SW 1271 (cell line): ENCODE measurements around the gene HOXC9.

ENCODE experiments used
- DNase-seq, 2 experiments: peaks; one replicate each; lab custom pipeline; 2025; lab: John Stamatoyannopoulos, UW

Gene HOXC9

DNA sequence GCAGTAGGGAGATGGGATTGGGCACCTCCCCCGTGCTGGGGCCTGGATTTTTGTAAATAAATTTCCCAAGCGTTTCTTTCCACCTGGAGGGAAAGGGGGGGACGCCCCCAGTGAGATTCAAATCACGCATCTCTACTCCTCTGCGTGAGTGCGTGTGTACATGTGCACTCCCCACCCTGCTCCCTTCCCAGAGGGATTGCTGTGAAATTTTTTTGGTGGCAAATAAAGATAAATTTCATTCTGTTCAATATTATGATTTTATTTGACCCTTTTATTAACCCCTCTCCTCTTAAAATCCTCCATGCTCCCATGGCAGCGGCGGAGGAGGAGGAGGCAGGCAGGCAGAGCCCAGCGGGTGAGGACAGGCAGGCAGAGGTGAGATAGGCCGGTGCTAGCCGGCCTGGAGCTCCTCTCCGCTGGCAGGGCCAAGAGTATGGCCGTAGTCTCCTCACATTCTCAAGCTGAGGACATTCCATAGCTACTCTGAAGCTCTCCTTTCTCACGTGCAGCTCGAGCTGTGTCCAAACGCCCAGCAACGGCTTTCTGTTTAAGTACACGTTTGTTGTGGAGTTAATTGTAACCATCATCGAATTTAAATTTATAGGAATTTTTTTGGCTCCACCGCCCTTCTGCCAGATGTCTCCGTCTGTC lies 23.7 kb upstream of the HOXC9 start:
- DNase-seq: no peak

DNA sequence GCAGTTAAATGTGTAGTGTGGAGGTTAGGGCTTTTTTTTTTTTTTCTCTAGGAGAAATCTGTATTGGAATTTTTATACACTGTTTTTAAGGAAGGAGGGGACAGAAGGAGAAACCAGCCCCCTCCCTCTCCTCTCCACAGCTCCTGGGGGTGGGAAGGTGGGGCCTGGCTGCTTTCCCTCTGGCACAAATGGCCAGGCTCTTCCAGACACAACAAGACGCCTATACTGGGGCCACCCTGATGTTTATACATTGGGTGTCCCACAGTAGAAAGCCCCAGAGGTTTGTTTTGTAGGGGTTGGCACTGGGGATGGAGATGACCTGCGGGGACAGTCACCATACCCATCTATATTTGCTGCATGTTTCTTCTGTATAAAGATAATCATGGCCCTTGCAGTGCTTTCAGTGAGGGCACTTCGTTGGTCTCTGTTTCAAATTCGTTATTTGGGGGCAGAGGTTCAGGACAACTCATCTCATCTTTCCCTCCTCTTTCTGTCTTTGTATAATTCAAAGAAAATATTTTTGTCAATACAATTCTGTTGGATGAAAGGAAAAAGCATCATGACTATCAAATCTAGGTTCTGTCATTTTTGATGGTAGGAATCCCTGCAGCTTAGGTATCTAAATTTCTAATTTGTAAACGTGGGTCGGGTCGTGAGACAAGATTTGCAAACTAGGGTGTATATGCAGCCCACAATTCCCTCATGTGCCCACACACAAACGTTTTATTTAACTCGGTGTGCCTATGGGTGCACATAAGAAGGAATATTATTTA lies 23.0 kb upstream of the HOXC9 start:
- DNase-seq: no peak

DNA sequence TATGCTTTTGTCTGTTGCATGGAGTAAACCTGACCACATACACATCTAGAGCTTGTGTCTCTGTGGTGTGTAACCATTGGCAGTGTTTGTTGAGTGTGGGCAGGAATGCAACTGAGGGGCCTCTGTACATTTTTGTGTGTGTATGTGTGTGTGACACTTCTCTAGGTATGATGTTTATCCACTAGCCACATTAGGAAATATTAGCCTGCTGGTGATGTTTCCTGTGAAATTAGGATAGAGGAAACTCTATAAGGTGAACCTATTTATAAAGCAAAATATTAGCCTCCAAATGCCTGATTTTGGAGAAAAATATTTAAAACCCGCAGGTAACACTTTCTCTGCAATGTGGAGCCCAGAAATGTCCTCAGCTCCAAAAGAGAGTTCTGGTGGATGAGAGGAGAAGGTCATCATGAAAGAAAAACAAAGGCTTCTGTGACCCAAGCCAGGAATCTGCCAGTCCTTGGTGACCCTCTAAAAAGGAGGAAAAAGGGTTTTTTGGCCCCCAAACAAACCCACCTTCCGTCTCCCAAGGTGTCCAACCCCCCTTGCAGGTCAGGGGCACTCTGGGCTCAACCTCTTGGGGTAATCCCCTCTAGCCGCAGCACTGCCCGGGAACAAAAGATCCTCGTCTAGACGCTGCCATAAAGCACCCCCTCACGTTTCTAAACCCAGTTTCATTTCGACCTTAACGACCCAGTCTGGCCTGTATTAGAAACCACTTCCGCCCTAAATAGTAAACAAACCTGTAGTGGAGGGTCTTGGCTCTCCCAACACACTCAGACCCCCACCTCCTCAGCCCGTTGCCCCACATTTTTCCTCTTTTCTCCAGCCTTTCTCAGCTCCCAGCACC lies 22.1 kb upstream of the HOXC9 start:
- no peak for DNase-seq

- no peak for DNase-seq
These were observed 21.2 kb upstream of the HOXC9 start for GRCh38 chr12:53978477-53979356.

DNA sequence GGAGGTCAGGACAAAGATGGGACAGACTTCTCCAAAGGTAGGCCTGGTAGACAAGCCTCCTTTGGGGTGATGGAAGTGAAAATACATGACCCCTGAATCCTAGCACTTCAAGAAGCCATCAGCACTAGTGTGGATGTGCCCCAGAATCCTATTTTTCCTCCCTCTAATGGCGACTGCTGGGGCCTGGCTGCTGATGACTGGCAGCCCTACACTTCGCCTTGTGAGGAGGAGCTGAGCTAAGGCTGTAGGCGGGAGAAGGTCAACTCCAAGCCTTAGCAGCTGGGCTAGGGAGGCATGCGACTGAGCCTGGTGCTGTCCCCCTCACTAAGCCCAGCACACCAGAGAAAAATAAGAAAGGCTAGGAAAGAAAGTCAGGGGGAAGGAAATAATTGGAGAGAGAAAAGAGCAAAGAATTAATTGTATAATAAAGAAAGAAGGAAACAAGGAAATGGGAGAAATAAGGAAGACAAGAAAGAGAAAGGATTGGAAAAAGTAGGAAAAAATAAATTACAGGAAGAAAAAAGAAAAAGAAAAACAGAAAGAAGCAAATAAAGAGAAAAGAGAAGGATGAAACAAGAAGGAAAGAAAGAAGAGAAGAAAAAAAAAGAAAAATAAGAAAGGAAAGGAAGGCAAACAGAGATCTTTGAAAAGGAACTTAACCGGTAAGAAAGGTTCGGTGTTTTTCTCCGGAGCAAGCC lies 19.7 kb upstream of the HOXC9 start:
- DNase-seq: no peak

GRCh38 chr12:53980802-53981496 lies 19.0 kb upstream of the HOXC9 start:
- DNase-seq: no peak

- no peak for DNase-seq
These were observed 18.1 kb upstream of the HOXC9 start for GRCh38 chr12:53981634-53982565.

DNA sequence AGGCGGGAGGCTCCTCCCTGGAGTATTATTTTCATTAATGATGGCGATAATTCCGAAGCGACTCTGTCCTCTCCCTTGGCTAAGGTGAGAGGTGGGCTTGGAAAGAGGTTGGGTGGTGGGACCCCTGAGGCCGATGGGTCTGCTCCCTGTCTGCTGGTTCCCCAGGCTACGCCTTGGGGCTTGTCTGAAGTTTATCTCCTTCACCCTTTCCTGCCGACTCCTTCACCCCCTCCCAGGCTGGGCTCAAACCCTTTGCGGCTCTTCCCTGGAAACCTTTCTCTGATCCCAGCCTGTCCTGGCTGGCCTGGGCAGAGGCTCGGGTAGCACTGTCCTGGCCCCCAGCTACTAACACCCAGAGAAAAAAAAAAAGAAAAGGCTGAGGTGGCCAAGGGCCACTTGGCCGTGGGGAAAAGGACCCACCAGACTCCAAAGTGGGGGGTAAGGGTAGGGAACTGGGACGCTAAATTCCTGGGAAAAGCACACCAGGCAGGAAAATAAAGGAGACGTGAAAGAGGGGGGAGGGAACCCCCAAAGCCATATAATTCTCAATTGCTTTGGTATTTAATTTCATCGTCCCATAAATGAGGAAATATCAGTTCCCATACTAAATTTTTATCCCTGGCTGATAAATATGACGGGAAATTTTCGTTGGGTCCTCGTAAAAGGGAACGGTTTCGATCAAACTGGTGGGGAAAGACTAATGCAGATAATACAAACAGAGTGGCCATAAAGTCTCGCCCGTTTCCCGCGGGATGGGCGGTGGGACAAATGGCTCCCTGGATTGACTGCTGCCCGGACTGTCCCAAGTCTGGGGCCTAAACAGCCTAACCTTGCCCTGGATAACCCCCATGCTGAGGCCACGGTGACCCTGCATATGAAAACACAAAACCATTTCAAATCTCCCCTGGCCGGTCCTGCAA lies 17.1 kb upstream of the HOXC9 start:
- no peak for DNase-seq

DNA sequence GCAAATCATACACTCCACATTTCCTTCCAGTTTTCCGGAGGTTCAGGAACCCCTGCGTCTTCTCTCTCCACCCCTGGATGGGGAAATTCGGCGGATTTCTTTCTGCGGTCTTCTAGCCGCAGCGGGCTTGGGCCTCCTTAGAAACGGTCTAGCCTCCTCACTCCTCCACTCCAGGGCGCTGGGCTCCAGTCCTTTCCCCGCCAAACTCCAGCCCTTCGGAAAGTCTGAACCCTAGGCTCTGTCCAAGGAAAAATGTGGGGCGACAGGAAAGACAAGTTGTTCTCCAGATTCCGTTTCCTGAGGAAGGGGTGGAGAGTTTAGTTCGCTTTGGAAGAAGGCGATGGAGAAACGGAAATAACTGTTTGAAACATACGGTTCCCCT lies 16.4 kb upstream of the HOXC9 start:
- DNase-seq: no peak

DNA sequence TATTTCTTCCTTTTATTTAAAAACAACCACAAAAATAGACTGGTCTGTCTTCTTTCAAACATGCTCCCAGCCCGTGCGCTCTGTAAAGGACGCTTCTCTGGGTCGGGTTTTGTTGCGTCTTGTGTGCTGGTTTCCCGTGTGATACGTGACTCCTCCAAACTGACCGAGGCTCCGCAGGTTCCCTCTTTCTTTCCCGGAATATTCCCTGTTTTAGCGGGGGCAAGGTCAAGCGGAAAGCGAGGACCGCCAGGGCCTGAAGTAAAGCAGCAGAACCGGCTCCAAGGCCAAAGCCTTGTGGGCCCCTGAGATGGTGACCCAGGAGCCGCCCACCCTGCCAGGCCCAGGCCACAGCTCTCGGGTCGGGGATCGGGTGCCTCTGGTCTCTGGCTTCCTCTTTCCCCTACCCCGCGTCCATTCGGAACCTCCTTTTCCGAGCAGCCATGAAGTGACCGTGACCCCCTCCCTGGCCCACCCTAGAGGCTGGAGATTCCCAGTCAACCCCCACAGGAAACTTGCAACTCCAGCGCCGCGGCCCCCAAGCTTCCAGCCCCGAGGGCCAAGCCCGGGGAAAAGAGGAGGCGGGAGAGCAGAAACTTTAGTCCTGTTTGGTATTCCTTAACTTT lies 15.9 kb upstream of the HOXC9 start:
- no peak for DNase-seq

DNA sequence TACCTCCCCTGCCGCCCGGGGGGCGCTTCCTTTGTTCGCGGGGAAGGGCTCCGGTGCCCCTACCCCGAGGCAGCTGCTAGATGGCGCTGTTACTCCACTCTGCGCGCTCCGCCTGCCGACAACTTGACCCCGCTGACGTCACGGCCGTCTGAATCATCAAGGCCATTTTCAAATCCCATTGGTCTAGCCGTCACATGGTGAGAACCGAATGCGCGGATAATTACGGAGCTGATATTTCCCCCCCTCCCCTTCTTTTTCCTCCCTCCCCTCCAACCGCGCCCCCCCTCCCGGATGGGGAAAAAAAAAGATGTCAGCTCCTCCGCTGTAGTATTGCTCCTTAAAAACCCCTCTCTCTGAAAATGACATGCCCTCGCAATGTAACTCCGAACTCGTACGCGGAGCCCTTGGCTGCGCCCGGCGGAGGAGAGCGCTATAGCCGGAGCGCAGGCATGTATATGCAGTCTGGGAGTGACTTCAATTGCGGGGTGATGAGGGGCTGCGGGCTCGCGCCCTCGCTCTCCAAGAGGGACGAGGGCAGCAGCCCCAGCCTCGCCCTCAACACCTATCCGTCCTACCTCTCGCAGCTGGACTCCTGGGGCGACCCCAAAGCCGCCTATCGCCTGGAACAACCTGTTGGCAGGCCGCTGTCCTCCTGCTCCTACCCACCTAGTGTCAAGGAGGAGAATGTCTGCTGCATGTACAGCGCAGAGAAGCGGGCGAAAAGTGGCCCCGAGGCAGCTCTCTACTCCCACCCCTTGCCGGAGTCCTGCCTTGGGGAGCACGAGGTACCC lies 14.9 kb upstream of the HOXC9 start, which contains the start of gene HOXC10:
Gene HOXC10, plus strand, starts transcription at position 246 of the 791 bp plus-strand sequence. Its CDS starts 114 bp downstream, at position 360.
- peak; percentile 87 to 93 for DNase-seq

GRCh38 chr12:53985692-53985993 lies 14.3 kb upstream of the HOXC9 start:
- DNase-seq: no peak

DNA sequence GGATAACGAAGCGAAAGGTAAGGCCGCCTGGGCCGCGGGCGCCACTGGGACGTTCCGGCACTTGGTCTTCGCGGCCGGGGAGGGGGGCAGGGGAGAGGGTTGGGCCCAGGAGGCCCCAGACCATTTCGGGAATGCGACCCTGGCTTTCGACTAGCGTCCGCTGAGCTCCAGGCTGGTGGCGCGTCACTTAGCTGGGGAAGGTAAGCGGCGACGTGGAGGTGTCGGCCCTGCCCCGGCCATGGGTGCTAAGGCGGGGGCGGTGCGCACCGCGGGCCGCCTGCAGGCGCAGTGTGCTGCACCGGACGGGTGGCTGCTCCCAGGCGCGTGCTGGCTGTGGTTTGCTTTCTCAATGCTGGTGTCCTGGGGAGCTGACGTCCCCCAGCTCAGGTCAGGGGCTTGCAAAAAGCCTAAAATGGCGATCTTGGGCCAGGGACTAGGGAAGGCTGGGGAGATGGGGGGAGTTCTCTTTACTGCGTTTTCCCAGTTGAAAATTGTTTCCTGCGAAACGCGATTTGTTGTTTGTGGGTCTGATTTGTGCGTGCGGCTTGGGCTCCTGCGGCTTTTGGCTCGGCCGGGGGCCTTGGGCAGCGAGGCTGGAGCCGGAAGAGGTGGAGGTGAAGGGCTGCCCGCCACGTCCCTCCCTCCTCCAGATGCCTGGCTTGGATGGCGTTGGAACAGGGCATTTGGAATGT lies 13.8 kb upstream of the HOXC9 start:
- peak in 1 of 2 experiments; percentile 27 for DNase-seq

- no peak for DNase-seq
These were observed 13.1 kb upstream of the HOXC9 start for GRCh38 chr12:53986686-53987483.

DNA sequence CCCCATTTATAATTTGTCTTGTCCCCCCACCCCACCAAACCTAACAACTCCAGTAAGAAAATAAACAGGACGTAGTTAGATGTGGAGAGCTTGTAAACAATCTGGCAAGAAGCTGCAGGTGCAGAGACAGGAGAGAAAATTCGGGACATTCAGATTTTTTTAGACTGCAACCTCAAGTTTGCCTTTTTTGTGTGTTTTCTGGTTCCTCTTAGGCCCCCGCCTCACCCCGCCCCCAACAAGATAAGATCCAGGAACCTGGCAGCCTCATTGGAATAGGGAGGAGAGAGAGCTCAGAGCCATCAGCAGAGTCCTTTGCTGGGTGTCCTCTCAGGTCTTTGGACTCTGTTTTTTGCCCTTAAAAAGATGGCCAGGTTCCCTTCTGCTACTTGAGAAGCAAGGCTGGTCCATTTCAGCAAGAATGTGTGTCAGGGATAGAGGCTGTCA lies 12.2 kb upstream of the HOXC9 start:
- DNase-seq: no peak
